Measurements from ENCODE around the gene PLEKHA7.

The PLEKHA7 gene

DNA sequence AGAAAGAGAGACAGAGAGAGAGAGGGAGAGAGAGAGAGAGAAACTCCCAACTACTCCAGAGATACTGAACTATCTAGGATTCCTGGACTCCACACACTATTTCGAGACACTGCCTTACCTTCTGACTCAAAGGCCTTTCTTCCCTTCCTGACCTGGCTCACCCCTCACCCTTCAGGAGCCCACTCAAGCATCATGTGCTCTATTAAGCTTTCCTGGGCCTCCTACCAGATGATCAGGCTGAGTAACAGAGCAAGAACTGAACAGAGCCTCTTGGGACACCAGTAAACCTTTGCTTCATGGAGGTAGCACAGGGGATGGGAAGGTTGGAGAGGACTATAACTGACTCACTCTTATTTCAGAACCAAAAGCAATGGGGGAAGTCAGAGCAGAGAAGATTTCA is 31.4 kb downstream of the PLEKHA7 start:
- DNase-seq (ENCODE audit: extremely low read depth, low read depth), result no peak
- TF ChIP-seq, protein P1, sequence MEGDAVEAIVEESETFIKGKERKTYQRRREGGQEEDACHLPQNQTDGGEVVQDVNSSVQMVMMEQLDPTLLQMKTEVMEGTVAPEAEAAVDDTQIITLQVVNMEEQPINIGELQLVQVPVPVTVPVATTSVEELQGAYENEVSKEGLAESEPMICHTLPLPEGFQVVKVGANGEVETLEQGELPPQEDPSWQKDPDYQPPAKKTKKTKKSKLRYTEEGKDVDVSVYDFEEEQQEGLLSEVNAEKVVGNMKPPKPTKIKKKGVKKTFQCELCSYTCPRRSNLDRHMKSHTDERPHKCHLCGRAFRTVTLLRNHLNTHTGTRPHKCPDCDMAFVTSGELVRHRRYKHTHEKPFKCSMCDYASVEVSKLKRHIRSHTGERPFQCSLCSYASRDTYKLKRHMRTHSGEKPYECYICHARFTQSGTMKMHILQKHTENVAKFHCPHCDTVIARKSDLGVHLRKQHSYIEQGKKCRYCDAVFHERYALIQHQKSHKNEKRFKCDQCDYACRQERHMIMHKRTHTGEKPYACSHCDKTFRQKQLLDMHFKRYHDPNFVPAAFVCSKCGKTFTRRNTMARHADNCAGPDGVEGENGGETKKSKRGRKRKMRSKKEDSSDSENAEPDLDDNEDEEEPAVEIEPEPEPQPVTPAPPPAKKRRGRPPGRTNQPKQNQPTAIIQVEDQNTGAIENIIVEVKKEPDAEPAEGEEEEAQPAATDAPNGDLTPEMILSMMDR (IDR thresholded peaks at IDR 0.05; ENCODE audit: low read depth, low read length), result no peak

DNA sequence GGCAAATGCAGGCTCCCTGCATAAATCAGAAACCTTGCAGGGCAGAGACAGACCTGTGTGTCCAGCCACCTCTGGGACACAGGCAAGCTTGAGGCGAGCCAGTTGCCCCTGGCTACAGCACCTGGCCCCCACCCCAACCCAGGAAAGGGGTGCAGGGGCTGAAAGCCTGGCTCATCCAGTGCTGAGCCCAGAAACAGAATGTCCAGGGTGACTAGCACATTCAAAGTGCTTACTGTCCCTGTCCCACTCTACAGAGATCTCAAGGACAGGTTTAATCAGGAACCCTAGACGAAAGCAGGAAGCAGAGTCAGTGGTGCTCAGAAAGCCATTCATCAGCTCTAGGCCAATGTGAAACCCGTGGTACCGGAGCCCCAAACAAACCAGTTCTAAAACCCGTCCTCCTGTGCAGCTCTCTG is 31.9 kb downstream of the PLEKHA7 start:
- no peak for DNase-seq (ENCODE audit: extremely low read depth, low read depth)
- TF ChIP-seq, protein P1 (IDR thresholded peaks at IDR 0.05; ENCODE audit: low read depth, low read length), result no peak

DNA sequence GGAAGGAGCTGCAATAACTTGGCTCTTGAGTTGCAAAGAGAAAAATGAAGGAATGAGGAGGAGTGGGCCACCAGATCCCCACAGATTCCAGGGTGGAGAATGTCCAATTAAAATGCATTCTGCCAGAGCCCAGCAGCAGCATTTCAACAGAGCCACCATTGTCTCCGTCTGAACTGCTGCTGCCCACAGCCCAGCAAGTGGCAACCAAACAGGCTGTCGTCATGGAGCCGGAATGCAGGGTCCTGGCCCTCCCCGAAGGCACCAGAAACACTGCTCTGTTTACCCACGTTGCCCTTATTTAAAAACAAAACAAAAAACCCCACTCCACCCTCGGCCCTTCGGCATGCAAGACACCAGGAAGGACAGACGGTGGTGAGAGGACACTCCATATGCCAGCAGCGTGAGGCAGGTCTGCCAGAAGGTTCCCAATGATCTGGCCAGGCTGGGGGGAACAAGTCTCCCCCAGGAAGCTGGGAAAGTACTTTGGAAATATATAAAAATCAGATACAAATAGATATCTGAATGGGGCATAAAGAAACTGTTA is 32.5 kb downstream of the PLEKHA7 start:
- TF ChIP-seq, protein P1 (IDR thresholded peaks at IDR 0.05; ENCODE audit: low read depth, low read length), result no peak
- no peak for DNase-seq (ENCODE audit: extremely low read depth, low read depth)

DNA sequence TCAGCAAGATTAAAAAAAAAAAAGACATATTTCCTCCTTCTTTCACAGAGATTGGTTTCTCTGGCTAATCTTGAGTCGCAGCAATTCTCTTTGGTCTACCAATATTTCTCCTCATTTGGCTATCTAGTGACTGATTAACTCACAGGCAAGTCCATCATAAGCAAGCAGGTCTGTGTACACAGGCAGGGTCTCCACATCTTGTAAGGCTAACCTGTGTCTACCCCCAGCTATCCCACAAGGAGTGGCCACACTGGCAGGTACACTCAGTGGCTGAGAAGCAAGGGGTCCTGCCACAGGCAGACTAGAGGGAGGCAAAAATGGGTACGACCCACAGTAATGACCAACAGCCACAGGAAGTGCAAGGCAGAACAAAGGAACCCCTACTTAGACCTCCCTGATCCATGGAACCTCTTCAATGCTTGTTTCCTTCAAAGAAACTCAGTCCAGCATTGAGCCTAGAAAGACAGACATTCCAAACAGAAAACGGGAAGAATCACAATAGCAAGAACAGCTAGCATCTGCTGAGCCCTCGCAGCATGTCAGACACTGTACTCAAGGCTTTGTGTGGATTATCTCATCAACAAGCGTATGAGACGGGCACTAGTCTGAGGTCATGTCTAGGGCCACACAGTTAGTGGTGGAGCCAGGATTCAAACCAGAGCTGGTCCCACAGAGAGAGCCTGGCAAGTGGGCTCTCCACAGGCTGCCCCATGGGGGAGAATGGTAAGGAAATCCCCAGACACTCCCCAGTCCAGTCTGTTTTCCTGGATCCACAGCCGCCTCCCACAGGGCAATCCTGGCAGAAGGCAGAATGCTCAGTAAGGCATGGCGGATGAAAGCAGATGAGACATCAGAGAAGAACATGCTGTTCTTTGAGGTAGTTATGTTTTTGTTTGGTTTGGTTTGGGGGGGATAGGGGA is 34.3 kb downstream of the PLEKHA7 start:
- TF ChIP-seq, protein P1 (IDR thresholded peaks at IDR 0.05; ENCODE audit: low read depth, low read length), result no peak
- no peak for DNase-seq (ENCODE audit: extremely low read depth, low read depth)

DNA sequence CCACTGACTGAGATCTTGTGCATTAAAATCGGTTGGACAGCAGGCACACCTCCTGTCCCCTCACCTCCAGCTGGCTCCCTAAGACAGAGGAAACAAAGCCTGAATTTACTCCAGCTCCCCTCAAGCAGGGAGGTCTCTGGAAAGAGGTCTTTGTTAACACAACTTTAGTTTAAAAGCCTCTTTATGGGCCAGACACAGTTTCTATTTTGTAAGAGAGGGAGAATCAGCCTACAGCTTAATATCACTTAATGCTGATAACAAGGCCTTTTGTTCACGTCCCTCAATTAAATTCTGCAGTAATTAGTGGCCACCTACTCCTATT is 36.3 kb downstream of the PLEKHA7 start:
- TF ChIP-seq, protein P1 (IDR thresholded peaks at IDR 0.05; ENCODE audit: low read depth, low read length), result no peak

DNA sequence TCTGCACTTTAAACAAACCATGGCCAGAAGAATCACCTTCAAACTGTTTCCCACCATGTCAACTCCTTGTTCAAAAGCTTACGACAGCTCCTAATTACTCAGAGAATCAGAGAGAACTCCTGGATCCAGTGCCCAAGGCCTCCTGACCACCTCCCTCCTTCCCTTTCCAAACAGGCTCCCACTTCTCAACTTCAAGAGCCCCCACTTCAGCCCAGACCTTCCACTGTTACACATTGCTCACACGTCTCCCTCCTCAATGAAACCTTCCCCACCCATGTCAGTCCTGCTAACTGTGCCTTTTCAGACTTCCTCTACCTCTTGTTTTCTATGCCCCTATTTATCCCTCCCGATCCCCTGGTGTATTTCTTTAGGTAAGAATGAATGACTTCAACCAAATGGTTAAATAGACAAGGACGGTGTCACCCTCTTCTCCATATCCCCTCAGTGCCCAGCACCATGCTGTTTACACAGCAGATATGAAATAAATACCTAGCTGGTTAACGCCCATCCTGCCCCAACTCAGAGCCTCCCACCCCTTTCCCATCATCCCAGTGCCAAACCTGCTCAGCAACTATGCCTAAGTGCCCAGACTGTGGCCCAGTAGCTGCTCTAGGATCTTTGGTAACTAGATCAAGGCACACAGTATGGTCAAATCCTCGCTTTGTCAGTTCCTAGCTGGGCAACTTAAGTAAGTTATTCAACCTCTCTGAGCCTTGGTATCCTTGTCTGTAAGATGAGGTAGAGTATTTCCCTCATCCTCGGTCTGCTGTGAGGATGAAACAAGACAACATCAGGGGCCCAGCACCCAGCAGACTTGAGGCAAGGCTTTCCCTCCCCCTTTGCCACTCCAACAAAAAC is 36.8 kb downstream of the PLEKHA7 start:
- TF ChIP-seq, protein P1 (IDR thresholded peaks at IDR 0.05; ENCODE audit: low read depth, low read length), result no peak
- DNase-seq (ENCODE audit: extremely low read depth, low read depth), result no peak

More for the DNA sequence above, 36.3 kb downstream of the PLEKHA7 start:
- no peak for DNase-seq (ENCODE audit: extremely low read depth, low read depth)
